Common myeloid progenitor, CD34-positive (primary cell): Measurements from ENCODE around the gene BLID.

Experiments
- CTCF ChIA-PET: fragments of 350-600 bp; sonication (Branson Sonifier 250); formaldehyde crosslinking; loops from one replicate; lab custom pipeline; 2021; ENCODE audit warnings: antibody characterized with exemption; lab: Charles Lee
- POLR2A ChIA-PET: fragments of 350-600 bp; sonication (Branson Sonifier 250); formaldehyde crosslinking; loops from one replicate; lab custom pipeline; 2021; ENCODE audit warnings: antibody characterized with exemption; lab: Charles Lee
- DNase-seq, 3 donors: peaks; one replicate each; pipeline versions ENCODE4 v3.0.0 to v3.0.0-alpha.2; 2013
- H3K27ac ChIP-seq, 2 experiments: 1 replicate in 1 of 2; 2 replicates in 1 of 2; pipeline ENCODE4 v1.7.0; 2013; ENCODE audit warnings: inconsistent platforms in 2 of 2, low read length in 2 of 2, mild to moderate bottlenecking in 2 of 2, low read depth in 1 of 2, moderate library complexity in 1 of 2; ENCODE audit not compliant: severe bottlenecking in 2 of 2, insufficient read depth in 1 of 2, poor library complexity in 1 of 2
- H3K27me3 ChIP-seq, 5 experiments: replicated peaks in 2 of 5; 1 replicate in 3 of 5; 2 replicates in 2 of 5; pipeline versions ENCODE4 v1.6.1 to v1.7.0; 2013; ENCODE audit warnings: low read length in 4 of 5, mild to moderate bottlenecking in 2 of 5, moderate library complexity in 2 of 5, inconsistent platforms in 1 of 5; ENCODE audit not compliant: insufficient read depth in 5 of 5, control insufficient read depth in 4 of 5
- H3K36me3 ChIP-seq, 4 experiments: 1 replicate in 2 of 4; 2 replicates in 2 of 4; pipeline versions ENCODE4 v1.6.1 to v1.7.0; 2013; ENCODE audit warnings: low read length in 3 of 4, control low read depth in 1 of 4, mild to moderate bottlenecking in 1 of 4; ENCODE audit not compliant: control insufficient read depth in 4 of 4, insufficient read depth in 4 of 4
- H3K4me1 ChIP-seq, 4 experiments: 1 replicate in 3 of 4; 2 replicates in 1 of 4; pipeline versions ENCODE4 v1.6.1 to v1.7.1; 2013; ENCODE audit warnings: low read length in 3 of 4, mild to moderate bottlenecking in 3 of 4, control low read depth in 1 of 4, inconsistent platforms in 1 of 4, moderate library complexity in 1 of 4; ENCODE audit not compliant: control insufficient read depth in 4 of 4, insufficient read depth in 4 of 4; ENCODE audit errors: control extremely low read depth in 1 of 4
- H3K4me3 ChIP-seq, 7 experiments: 1 replicate in 4 of 7; 2 replicates in 3 of 7; pipeline versions ENCODE4 v1.5.1 to v1.7.0; 2013; ENCODE audit warnings: mild to moderate bottlenecking in 7 of 7, low read length in 6 of 7, moderate library complexity in 6 of 7, inconsistent platforms in 2 of 7, low read depth in 2 of 7, control low read depth in 1 of 7; ENCODE audit not compliant: insufficient read depth in 4 of 7, control insufficient read depth in 1 of 7; ENCODE audit errors: extremely low read depth in 1 of 7
- H3K9me3 ChIP-seq, 5 experiments: 1 replicate in 4 of 5; 2 replicates in 1 of 5; pipeline versions ENCODE4 v1.6.1 to v1.7.1; 2013; ENCODE audit warnings: low read length in 4 of 5, mild to moderate bottlenecking in 2 of 5, inconsistent platforms in 1 of 5, low read depth in 1 of 5, moderate library complexity in 1 of 5; ENCODE audit not compliant: control insufficient read depth in 4 of 5, insufficient read depth in 2 of 5; ENCODE audit errors: control extremely low read depth in 1 of 5
- WGBS: methylation state at CpG from one replicate; pipeline ENCODE4 v1.1.5; 2013; ENCODE audit not compliant: insufficient coverage; 5-methylcytosine and 5-hydroxymethylcytosine counted together

Gene BLID

GRCh38 chr11:122074022-122074421 lies 42.0 kb downstream of the BLID start:
- Histone ChIP-seq H3K36me3 (no peaks in the 10 kb centered on the region), H3K4me3 (no peak overlapping the region), H3K9me3 (no peaks in the 10 kb centered on the region), H3K27me3 (no peaks in the 10 kb centered on the region), H3K27ac (no peak overlapping the region), H3K4me1 (peaks cover 0 to 8% (median 2%) of the 10 kb centered on the region in 4 experiments)
- ChIA-PET POLR2A (no interaction called here), CTCF (interaction anchor here (1.4 kb wide), 1 partner anchor 128 kb away, joined by 3 read pairs; no protein-coding TSS in a partner anchor)
- no peak for DNase-seq

GRCh38 chr11:122071709-122072202 lies 44.3 kb downstream of the BLID start:
- Histone ChIP-seq H3K27ac (no peak overlapping the region), H3K9me3 (no peaks in the 10 kb centered on the region), H3K27me3 (peaks cover 0 to 2% (median 0%) of the 10 kb centered on the region in 5 experiments), H3K36me3 (no peaks in the 10 kb centered on the region), H3K4me3 (no peak overlapping the region), H3K4me1 (peaks cover 0 to 10% (median 4%) of the 10 kb centered on the region in 4 experiments)
- ChIA-PET CTCF (no interaction called here), POLR2A (no interaction called here)
- 97% methylated on average over 7 of the region's 10 CpGs for WGBS
- no peak for DNase-seq

GRCh38 chr11:122069707-122070360 lies 46.2 kb downstream of the BLID start:
- Histone ChIP-seq H3K36me3 (no peaks in the 10 kb centered on the region), H3K9me3 (peaks cover 0 to 2% (median 0%) of the 10 kb centered on the region in 5 experiments), H3K4me1 (peaks cover 0 to 10% (median 4%) of the 10 kb centered on the region in 4 experiments), H3K4me3 (peak overlapping the region in 1 of 7 experiments; percentile 5), H3K27me3 (peaks cover 0 to 2% (median 0%) of the 10 kb centered on the region in 5 experiments), H3K27ac (peak overlapping the region in 1 of 2 experiments; percentile 51)
- peak; percentile 85 to 96 (median 96) for DNase-seq
- ChIA-PET CTCF (no interaction called here), POLR2A (no interaction called here)
- 90% methylated on average over 2 of the region's 7 CpGs for WGBS

- 93% methylated on average over 3 of the region's 3 CpGs for WGBS
- POLR2A ChIA-PET = no interaction called here
- H3K4me3 ChIP-seq = no peak overlapping the region
- H3K4me1 ChIP-seq = peaks cover 0 to 10% (median 4%) of the 10 kb centered on the region in 4 experiments
- peaks cover 0 to 2% (median 0%) of the 10 kb centered on the region in 5 experiments for H3K27me3 ChIP-seq
- CTCF ChIA-PET = no interaction called here
- DNase-seq = no peak
- H3K36me3 ChIP-seq = no peaks in the 10 kb centered on the region
- peaks cover 0 to 2% (median 0%) of the 10 kb centered on the region in 5 experiments for H3K9me3 ChIP-seq
- no peak overlapping the region for H3K27ac ChIP-seq
Observed at GRCh38 chr11:122068837-122069236, 47.2 kb downstream of the BLID start.

GRCh38 chr11:122068141-122068540 lies 47.9 kb downstream of the BLID start:
- Histone ChIP-seq H3K36me3 (no peaks in the 10 kb centered on the region), H3K27me3 (peaks cover 0 to 2% (median 0%) of the 10 kb centered on the region in 5 experiments), H3K9me3 (peaks cover 0 to 2% (median 0%) of the 10 kb centered on the region in 5 experiments), H3K27ac (no peak overlapping the region), H3K4me3 (no peak overlapping the region), H3K4me1 (peaks cover 0 to 10% (median 4%) of the 10 kb centered on the region in 4 experiments)
- WGBS = no CpG with 5 or more reads among the region's 5 CpGs
- POLR2A ChIA-PET = no interaction called here
- CTCF ChIA-PET = interaction anchor here (0.8 to 0.9 kb wide), 2 partner anchors 13 to 27 kb away, joined by 3 read pairs; no protein-coding TSS in a partner anchor
- DNase-seq = no peak
